NCI-H82 (cell line): ENCODE data around the gene GREB1L.
"Not testable (repeated sequence)": the region's sequence is repeated elsewhere in the genome, so short reads cannot be mapped to it uniquely, and the experiment has no call there.

ENCODE experiments used
- DNase-seq: peaks from one replicate; lab custom pipeline; 2025; lab: John Stamatoyannopoulos, UW

GREB1L gene

DNA sequence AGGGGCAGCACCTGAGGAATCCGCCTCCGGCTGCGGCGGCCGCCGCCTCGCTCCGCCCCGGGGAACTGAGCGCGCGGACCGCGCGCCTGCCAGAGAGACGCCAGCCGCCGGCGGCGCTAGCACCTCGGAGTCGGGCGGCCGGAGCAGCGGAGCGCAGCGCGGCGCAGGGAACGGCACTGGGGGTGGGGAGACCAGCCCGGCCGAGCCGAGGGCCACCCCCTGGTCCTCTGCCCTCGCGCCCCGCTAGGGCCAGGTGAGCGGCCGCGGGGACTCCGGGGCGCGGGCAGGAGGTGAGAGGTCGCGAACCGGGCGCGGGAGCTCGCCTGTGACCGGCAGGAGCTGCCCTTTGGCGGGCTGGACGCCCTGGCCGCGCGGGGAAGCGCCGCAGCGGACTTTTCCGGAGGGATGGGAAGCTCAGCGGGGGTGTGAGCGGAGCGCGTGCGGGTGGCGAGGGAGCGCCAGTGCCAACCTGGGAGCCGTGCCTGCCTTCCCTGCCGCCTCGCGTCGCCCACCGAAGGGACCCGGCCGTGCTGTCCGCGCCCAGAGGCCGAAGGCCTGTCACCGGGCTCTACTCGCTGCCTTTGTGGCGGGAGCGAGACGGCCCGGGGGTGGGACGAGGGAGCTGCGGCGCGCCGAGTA lies at the start of gene GREB1L:
Gene GREB1L (plus strand): TSS at position 92 of the 639 bp plus-strand sequence. CDS start 141,287 bp downstream, outside the sequence.
- peak; percentile 87 for DNase-seq

DNA sequence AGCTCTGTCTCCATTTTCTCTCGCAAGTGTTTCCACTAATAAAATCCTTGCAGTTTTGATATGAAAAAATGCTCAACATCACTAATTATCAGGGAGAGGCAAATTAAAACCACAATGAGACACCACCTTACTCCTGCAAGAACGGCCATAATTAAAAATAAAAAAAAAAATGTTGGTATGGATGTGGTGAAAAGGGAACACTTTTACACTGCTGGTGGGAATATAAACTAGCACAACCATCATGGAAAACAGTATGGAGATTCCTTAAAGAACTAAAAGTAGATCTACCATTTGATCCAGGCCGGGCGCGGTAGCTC lies 49.8 kb upstream of the GREB1L start:
- no peak for DNase-seq

DNA sequence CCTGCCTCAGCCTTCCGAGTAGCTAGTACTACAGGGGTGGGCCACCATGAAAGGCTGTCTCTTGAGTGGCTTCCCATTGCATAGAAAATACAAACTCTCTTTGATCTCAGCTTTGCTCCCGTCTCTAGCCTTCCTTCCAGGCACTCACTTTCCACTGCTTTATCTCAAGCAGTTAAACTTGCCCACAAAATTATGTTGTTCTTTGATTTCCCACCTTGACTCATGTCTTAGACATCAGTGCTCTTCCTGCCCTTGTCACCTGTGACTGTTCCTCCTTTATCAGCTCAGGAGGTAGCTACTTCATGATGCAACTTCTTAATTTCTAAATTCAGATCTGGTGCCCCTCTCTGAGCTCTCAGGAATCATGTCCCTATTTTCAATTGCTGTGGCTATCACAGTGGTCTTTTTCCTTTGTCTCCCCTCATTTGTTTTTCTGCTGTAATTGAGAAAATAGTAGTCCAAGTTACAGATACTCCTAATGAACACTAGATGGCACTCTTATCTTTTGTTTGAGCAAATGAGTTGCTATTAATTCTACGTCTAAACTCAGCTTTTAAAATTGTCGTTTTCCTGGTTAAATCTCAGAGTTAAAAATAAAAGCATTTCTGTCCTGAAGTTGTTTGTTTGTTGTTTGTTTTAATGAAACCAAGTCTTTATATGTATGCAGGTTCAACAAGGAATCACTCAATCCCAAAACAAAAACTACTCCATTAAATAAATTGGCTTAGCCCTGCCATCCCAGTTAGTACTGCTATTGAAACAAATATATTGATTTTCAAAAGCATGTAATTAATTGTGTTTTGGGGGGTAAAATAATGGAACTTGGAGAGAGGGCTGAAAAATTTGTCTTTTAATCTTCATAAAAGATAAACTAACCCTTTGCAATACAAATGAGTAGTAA lies 46.9 kb upstream of the GREB1L start:
- peak; percentile 84 for DNase-seq

DNA sequence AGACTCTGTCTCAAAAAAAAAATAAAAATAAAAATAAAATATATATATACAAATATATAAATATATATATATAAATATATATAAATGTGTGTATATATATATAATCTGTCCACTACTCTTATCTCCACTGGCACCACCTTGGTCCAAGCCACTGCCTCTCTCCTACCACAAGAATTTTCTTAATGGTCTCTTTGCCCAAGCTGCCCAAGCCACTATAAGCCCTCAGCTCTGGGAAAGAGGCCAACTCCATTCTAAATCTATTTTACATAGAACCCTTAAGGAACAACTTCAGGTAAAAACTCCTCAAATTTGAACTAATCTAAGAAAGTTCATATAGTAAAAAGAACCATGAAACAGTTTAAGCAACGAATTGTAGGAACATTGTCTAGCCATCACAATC lies 45.6 kb upstream of the GREB1L start:
- no peak for DNase-seq

DNA sequence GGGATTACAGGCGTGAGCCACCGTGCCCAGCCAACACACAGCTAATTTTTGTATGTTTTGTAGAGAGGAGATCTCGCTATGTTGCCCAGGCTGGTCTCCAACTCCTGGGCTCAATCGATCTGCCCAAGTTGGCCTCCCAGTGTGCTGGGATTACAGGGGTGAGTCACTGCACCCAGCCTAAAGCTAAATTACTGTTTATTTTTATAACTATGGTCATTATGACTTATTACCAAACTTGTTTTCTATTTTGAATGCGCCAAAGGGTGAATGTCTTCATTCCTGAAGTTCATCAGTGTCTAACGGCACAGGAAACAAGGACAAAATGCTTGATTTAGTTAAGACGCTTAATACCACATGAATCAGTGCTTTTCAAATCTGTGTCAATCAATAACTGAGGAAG lies 38.9 kb upstream of the GREB1L start:
- DNase-seq = no peak

DNA sequence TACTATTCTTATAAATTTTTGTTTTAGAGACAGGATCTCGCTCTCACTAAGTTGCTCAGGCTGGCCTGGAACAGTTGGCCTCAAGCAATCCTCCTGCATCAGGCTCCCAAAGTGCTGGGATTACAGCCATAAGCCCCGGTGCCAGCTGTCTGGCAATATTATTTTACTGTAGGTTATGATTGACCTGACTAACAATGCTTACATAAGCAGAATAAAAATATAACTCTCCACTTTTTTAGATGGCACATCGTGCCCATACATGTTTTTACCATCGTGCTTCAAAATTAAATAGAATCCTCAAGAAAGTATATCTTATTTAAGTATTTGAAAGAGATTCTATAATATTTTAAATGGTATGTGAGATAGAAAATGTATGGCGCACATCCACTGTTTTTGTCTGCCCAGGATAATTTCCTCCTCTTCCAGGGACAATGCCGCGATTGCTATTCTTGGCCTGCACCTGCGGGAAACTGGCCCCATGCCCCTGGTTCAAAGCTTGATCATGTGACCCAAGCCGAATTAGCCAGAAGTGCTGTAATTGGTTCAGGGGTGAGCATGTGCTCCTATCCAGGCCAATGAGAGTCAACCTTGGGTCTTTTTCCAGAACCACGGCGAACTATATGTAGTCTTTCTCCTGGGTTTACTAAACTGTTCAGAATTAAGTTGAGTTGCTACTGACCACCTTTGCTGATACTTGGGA lies 38.3 kb upstream of the GREB1L start:
- DNase-seq = peak; percentile 79

DNA sequence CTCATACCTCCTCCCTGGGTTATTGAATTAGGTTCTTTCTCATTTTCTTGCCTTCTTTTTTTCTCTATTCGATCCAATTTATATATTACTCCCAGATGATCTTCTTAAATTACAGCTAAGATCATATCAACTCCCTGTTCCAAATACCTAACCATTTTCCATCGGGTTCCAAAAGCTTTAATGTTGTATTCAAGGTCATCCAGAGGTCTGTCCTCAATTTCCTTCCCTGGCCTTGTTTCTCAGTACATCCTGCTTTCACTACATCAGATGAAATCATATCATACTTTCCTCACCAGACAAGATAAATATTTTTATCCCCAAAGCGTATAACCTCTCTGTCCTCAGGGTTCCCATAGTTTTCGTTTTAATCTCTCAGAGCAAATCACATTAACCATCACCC lies 36.3 kb upstream of the GREB1L start:
- DNase-seq = no peak

DNA sequence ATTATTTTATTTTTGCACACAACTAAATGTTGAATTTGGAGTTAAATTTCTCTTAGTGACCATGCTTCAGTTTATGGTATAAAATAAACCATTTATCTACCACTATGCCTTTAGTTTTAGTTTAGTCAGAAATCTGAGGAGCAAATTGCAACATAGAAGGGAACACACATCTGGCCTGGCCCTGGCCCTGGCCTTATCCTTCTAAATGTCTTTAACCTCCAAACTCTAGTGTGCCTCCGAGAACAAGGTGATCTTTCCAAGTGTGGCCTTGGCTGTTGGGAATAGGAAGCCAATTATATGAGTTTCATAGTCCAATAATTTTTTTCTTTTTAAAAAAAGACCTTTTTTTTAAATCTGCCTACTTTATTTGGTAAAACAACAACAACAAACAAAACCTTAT lies 31.8 kb upstream of the GREB1L start:
- DNase-seq = no peak

DNA sequence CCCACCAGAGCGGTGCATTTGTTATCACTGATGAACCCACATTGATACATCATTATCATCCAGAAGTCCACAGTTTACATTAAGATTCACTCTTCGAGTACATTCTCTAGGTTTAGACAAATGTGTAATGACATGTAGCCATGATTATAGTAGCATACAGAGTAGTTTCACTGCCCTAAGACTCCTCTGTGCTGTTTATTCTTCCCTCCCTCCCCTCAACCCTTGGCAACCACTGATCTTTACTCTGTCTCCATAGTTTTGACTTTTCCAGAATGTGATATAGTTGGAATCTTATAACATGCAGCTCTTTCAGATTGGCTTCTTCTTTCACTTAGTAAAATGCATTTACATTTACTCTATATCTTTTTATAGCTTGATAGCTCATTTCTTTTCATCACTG lies 31.2 kb upstream of the GREB1L start:
- DNase-seq = no peak

DNA sequence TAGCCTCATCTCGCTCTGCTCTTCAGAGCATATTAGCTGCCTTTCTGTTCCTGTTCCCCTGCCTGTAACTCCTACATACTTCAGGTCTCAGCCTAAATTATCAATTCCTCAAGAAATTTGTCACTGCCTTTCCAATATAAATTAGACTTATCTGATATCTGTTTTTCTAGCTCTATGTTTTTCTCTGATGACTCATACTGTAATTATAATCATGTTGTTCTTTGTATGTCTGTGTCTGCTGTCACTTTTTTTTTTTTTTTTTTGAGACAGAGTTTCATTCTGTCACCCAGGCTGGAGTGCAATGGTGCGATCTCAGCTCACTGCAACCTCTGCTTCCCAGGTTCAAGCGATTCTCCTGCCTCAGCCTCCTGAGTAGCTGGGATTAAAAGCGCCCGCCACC lies 27.6 kb upstream of the GREB1L start:
- DNase-seq = not testable (repeated sequence)

DNA sequence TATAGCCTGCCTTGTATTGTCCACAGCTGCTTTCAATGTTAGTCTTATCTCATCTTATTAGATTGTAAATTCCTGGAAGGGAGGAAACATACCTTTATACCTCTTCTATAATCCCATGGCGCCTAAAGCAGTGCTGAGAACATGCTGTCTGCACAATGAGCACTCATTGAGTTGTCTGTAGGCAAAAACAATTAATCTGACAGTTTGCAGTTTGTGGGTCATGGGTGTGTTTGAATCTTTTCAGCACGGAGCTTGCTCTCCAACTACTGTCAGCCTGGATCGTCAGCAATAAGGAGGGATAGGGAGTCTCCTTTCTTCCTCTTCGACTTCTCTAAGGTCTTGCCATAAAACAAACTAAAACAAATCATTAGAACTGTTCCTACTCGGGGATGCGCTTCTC lies 26.5 kb upstream of the GREB1L start:
- DNase-seq = peak; percentile 58

DNA sequence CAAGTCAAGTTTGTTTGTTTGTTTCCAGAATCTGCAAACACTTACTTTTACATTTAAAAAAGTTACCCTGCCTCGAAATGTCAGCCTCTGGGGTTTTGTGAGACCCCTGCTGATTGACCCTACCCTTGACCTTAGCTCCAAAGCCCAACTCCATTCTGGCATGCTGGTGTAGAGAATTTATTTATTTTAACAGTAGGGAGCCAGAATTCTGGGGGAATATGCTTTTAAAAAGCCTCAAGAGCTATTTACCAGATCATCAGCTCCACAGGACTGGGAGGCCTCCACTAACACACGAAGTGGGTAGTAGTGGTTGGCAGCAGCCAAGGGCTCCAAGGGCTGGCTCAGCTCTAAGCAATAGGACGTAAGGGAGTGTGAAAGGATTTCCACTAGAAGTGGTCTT lies 23.2 kb upstream of the GREB1L start:
- DNase-seq = no peak

DNA sequence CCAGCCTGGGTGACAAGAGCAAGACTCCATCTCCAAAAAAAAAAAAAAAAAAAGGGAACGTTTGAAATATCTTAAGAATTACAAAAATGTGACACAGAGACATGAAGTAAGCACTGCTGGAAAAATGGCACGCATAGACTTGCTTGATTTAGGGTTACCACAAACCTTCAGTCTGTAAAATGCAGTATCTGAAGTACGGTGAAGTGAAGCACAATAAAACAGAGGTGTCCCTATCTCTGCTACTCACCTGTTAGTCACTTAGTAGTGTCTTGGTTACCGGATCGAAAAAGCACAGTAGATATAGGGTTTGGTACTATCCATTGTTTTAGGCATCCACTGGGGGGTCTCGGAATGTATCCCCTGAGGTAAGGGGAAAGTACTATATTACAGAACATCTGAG lies 11.6 kb upstream of the GREB1L start:
- no peak for DNase-seq

DNA sequence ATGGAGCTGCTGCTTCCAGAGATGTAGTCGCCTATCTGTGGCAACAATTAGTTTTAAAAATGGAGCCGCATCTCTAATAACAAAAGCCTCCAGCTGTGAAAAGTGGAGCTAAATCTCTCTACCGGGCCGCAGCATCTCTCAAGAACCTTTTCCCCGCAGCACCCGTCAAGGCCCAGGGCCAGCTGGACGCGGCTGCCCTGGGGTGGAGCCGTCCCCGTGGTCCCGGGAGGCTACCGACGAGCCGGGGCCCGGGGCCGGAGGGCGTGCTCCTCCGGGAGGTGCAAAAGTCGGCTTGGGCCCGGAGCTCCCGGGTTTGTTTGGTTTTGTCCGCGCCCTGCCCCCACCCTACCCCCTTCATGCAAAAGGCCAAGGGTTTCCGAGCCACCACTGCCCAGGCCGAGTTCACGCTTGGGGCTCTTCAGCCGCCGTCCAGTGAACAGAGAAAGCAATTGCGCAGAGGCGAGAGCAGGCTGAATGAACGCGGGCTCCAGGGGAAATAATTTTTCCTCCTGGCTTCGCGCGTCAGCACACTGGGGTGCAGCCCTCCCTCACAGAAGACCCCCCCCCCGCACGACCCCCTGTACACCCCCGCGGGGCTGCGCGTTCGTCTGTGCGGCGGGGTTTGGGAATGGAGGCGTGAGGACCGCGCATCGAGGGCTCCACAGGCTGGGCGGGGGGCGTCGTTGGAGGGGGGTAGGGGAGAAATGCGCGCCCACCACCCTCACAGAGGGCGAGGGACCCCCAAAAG lies 557 bp upstream of the GREB1L start:
- peak; percentile 52 for DNase-seq

DNA sequence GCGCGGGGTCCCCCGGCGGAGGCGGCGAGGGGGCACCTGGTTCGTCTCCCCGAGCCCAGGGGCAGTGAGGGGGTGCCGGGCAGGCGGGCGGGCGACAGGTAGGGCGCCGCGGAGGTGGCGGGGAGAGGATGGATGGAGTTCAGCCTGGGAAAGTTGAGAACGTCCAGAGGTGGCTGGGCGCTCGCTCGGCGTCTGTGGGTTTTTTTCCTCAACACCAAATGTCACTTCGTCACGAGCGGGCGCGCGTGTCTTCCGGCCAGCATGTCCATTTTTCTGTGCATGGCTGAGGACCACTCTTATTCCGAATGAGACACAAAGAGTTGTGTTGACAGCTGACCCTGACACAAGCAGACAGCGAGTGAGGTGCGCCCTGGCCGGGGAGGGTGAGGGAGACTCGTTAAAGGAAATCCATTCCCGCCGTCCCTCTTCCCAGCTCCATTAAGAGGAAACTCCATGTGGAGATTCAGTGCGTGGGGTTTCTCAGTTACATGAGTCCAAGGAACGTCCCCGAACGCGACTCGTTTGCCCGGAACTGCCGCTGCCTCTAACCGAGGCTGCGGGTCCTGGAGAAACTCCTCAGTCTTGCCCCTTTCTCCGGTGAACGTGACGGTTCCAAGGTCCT lies 859 bp downstream of the GREB1L start:
- peak; percentile 65 for DNase-seq

DNA sequence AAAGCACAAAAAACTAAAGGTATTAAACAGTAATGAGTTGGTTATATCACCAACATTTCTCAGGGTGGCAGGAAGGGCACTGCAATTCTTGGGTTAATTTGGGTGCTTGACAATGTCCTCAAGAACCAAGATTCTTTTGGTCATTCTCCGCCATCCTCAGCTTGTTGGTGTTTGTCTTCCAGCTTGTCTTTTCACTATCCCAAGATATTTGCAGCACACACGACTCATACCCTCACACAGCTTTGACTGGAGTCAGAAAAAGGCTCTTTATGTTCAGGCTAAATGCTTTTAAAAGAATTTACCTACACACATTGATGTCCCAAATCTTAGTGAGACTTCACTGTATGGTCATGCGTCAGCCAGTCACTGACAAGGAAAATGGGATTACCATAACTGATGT lies 12.5 kb downstream of the GREB1L start:
- no peak for DNase-seq

DNA sequence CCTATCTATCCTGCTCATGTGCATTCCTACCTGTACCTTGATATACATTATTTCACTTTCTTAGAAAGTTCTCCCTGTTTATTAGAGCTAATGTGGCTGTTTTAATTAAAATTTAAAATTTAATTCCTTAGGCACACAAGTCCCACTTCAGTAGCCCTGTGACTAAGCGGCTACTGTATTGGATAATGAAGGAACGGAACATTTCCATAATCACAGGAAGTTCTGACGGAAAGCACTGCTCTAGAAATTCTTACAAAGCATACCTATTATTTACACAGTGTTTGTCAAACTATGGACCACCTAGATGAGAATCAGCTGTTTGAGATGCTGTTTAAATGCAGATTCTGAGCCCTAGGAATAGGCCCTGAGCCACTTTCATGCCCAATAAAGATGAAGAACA lies 13.2 kb downstream of the GREB1L start:
- DNase-seq = no peak

DNA sequence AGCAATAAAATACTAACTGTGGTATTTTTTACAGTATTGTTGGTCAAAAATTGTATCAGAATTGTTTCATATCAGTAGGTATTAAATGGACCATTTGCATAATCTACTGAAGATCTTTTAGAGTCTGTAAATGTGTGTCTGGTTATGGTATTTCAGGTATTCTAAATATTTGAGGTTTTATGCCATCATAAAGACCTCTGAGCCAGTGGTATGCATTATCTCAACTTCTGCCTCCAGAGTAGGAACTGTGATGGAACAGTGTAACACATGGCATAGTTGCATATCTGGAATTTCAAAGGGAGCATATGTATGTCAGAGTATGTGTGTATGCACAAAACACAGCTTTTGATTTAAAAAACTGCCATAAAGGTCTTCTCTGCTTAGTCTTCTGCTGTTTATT lies 15.4 kb downstream of the GREB1L start:
- DNase-seq = no peak

DNA sequence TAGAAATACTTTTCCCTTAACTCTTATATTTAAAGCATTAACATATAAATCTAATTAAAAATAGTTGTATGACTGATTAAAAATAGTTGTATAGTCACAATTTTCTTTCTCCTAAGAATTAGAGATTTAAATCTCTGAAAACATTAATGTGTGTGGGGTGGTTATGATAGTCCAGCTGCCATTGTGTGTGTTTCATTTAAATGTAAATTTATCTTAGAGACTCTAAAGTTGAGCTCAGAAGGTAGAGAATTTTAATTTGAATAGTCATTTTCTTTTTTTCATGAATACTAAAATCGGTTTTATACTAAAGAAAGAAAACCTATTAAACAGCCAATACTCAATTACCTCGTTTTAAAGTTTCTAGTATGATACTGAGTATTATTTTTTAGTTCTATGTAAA lies 18.6 kb downstream of the GREB1L start:
- DNase-seq = no peak

DNA sequence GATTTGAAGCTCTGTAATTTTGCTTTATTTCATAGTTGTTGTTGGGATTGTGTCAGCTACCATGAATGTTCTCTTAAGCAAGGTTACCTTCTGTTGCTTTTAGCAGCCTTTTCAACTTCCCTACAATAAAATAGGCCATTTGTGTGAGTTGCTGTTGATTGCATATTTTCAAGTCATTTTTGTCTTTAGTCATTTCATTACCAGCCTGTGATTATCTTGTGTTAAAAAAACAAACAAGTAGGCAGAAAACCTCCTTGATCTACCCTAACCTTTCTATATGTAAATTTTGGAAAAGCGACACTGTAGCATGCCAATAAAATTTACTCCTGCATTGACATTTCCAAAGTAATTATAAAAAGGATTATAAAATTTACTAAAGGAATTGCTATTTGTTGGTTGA lies 19.3 kb downstream of the GREB1L start:
- no peak for DNase-seq

DNA sequence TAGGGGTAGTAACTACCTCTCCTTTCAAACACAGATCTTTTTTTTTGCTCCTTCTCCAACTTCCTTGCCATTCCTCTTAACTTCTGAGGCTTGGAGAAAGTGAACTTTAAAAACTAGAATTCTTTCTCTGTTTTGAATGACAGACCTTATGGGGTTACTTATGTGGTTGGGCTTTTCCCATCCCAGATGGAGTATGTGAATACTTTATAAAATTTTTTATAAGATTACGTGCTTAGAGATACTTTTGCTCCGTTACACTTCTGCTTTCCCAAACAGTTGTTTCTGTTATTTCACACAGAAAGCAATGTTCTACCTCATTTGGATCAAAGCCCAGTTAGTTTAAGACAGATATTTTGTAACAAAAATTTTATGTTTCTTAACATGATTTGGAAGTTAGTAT lies 20.2 kb downstream of the GREB1L start:
- DNase-seq = no peak

DNA sequence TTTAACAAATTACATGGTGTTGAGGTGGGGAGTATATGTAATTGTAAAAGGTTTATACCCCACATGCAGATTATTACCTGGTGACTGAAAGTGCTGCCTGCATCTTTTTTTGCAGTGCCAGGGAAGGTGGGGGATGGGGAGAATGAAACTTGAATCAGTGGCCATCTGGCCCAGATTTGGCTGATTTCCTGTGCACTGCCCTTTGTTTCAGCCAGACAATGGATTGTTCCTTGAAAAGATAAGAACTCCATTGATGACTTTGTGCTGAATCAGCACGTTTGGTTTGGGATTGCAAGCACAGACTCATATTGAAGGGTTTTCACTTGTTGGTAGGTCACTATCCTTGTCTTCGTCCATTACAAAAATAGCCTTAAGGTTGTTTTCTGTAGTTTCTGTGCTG lies 20.9 kb downstream of the GREB1L start:
- peak; percentile 81 for DNase-seq
